Stimulated activated CD4-positive, alpha-beta T cell treated with anti-CD3 and anti-CD28 coated beads, Interleukin-4, amount 100 ng/mL, for 4 hours (primary cell): Measurements from ENCODE around the gene ASB3.
"Not testable (repeated sequence)": the region's sequence is repeated elsewhere in the genome, so short reads cannot be mapped to it uniquely, and the experiment has no call there.

Experiments used
- DNase-seq, 2 experiments: peaks; one replicate each; pipeline ENCODE4 v3.0.0-alpha.2; 2020

ASB3 gene

DNA sequence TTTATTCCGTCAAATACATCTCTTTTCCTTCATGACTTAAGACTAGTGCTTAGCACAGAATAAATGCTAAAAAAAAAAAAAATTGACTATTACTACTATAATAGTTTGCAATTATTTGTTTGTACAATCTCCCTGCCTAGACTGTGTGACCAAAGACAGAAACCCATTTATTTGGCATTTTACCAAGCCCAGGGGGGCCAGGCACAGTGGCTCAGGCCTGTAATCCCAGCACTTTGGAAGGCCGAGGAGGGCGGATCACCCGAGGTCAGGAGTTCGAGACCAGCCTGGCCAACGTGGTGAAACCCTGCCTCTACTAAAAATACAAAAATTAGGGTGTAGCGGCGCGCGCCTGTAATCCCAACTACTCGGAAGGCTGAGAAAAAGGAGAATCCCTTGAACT is 1.4 kb downstream of the ASB3 start:
- no peak for DNase-seq

DNA sequence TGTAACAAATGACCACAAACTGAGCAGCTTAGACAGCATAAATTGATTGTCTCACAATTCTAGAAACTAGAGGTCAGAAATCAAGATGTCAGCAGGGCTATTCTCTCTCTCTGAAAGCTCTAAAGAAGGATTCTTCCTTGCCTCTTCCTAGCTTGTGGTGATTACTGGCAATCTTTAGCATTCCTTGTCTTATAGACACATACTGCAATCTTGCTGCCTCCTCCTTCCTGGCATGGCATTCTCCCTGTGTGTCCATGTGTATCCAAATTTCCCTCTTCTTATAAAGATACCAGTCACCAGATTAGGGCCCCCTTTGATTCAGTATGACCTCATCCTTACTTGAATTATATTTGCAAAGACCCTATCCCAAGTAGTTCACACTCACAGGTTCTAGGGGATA is 2.3 kb downstream of the ASB3 start:
- DNase-seq: no peak

DNA sequence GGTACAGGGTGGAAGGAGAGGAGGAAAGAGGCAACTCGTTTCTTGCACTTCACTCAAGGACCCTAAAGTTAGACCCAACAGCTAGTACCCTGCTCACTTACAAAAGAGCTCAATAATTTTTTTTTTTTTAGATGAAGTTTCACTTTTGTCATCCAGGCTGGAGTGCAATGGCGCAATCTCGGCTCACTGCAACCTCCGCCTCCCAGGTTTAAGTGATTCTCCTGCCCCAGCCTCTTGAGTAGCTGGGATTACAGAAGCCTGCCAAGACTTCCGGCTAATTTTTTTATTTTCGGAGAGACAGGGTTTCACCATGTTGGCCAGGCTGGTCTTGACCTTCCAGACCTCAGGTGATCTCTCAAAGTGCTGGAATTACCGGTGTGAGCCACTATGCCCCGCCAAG is 4.1 kb downstream of the ASB3 start:
- no peak for DNase-seq

DNA sequence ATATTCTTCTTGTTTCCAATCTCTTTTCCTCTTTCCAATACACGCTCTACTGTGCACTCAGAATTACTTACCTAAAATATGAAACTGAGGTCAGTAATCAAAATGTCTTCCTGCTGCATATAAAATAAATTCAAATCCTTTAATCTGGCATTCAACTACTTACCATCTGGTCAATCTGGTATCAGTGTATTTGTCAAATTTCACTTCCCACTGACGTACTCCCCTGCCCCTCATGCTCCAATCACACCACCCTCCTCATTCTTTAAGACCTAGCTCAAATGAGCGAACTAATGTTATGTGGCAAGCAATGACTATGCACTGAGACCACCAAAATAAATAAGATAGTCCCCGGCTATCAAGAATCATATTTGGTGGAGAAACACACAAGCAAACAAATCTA is 6.7 kb downstream of the ASB3 start:
- DNase-seq: no peak

- DNase-seq: no peak
Measured at GRCh38 chr2:53778536-53779162, 8.1 kb downstream of the ASB3 start.

DNA sequence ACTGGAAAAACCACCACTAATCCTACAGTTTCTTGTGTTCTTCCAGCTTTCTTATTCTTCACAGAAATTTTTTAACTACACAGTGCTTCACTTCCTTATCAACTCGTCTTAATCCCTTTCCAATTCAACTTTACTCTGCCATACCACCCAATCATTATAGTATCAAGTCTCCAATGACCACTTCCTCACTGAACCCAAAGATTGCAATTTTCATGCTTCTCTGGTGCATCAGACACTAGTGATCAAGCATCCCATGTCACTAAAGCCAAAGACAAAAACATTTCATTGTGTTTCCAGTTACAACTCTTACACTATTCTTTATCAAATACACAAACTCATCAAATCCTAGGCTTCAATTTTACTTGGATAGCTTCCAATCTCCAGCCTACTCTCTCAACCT is 9.6 kb downstream of the ASB3 start:
- DNase-seq: no peak

GRCh38 chr2:53770264-53770663 is 16.5 kb downstream of the ASB3 start:
- DNase-seq: no peak

DNA sequence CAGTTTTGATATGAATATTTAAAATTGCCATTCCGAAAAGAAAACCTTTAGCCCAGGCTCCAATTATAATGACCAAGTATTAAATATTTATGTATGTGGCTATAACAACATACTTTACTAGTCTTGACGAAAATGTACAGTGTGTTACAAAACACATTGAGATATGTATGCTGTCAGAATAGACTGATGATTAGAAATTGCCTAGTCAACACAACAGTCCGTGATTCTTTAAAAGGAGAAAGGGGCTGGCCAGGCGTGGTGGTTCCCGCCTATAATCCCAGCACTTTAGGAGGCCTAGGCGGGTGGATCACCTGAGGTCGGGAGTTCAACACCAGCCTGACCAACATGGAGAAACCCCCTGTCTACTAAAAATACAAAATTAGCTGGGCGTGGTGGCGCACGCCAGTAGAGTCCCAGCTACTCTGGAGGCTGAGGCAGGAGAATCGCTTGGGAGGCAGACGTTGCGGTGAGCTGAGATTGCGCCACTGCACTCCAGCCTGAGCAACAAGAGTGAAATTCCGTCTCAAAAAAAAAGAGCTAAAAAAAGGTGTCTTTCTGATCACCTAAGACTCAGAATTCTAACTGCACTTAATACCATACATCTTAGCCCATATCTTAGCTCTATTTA is 17.3 kb downstream of the ASB3 start:
- DNase-seq: no peak

- peak in 1 of 2 experiments; percentile 44 for DNase-seq
Measured at GRCh38 chr2:53768242-53768542, 18.6 kb downstream of the ASB3 start.

- DNase-seq: peak; percentile 76 to 87
Measured at GRCh38 chr2:53767405-53768241, 19.1 kb downstream of the ASB3 start, which contains the start of gene CHAC2. Gene CHAC2, plus strand, starts transcription at chr2:53767804. Its CDS starts 83 bp downstream, at chr2:53767887.

DNA sequence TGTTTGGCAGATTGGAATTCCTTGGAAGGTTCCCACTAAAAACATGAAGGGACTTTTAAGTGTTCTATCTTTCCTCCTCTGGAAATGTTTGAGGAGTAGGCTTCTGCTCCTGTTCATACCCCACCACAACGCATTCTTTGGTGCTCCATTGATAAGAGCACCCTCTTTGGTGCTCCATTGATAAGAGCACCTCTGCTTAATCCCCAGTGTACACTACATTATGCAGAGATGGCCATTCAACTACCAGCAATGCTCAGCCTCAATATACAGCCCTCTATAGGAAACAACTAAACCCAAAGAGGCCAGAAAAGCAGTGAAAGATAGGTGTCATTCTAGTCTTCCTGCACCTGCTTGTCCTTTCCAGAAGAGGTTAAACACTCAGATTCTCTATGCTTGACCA is 21.0 kb downstream of the ASB3 start:
- DNase-seq: no peak

- DNase-seq: not testable (repeated sequence)
Measured at GRCh38 chr2:53757206-53757605, 29.5 kb downstream of the ASB3 start.

GRCh38 chr2:53756644-53757043 is 30.1 kb downstream of the ASB3 start:
- no peak for DNase-seq

DNA sequence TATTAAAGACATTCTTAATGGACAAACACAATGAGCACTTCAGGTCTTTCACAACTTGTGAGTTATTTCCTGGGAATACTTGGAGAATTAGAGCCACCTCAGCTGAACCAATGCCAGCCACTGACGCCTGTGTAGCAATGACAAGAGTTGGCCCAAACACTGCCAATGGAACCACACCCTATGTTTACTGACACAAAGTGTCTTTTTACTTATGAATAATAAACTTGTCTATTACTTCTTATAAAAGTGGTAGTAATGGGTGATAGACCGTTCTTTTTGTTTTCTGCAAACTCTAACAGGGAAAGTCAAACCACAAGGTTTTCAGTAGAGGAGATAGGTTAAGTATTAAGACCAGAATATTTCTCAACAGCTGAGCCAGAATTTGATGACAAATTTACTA is 31.6 kb downstream of the ASB3 start:
- DNase-seq: no peak

- no peak for DNase-seq
Measured at GRCh38 chr2:53753041-53753440, 33.7 kb downstream of the ASB3 start.

DNA sequence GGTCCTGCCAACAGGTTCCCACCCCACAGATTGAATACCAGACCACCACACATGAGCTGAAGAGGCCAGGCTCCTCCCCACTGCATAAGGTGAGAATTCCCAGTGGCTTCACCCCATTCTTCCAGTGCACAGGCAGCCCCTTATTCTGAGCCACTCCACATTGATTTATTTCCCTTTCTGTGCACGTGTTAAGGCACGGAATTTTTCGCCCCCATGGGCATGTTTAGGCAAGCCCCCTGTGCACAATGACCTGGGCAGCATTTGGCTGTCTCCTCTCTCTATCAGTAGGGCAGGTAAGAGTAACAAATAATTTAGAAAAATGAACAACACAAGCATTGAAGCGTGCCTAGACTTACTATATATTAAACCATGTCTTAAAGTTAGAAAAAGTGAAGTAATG is 34.4 kb downstream of the ASB3 start:
- no peak for DNase-seq

GRCh38 chr2:53751728-53752127 is 35.0 kb downstream of the ASB3 start:
- DNase-seq: no peak

GRCh38 chr2:53750041-53750768 is 36.5 kb downstream of the ASB3 start:
- DNase-seq: no peak

DNA sequence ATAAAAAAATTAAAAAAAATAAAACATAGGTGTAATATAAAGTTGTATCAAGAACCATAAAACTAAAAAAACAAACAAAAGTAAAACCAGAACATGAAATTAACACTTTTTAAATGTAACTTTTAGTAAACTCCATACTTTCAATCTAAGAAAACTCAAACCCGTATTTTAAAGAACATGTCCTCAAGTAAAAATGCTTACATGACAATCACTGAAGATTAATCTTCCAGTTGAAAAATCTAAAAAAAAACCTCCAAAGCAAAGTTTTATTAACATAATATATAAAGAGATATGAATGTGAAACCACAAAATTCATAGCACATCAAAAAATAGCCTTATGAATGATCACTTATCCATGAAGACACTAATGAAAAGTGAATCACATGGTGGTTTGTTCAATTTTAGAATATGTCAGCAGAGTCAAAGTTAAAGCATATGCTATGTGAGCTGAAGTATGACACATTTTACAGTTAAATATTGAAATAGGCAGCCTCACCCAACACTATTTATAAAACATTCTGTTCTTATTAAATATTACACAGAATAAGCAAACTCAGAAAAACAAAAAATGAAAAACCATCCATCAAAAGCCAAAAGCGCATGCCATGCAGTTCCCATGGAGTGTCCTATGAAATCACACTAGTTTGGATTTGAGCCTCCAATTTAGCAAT is 42.2 kb downstream of the ASB3 start:
- DNase-seq: no peak

DNA sequence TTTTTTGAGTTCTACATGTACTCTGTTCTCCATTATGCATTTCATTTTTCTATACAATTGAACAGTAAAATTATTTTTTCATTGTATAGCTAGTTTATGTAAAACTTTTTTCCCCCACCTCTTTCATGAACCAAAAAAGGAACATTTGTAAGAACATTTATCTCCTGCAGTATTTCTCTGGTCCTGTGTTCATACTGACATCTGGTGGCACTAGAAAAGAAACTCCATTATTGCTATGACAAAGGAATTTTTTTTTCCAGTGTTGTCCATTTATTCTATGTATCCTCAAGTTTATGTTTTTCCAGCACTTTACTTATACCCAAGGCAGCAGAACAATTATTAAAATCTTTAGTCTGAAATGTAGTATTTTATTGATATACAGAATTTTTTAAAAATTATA is 46.6 kb downstream of the ASB3 start:
- DNase-seq: no peak

DNA sequence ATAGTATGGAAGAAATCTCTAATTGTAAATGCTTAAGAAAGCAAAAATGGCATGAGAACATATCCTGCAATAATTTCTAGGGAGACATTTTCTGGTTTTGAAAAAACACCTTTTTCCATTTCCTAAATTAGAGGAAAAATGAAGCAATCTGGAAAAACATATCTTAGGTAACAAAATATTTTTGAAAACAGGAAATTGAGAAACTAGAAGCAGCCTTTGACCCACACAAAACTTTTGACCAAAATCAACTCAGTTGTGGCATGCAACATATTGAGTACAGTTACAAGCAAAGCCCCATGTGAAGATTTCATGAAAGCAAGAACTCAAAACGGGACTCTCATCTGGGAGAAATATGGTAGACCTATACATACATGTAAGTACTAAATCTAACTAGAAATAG is 47.7 kb downstream of the ASB3 start:
- no peak for DNase-seq

- DNase-seq: no peak
Measured at GRCh38 chr2:53737091-53737490, 49.7 kb downstream of the ASB3 start.

DNA sequence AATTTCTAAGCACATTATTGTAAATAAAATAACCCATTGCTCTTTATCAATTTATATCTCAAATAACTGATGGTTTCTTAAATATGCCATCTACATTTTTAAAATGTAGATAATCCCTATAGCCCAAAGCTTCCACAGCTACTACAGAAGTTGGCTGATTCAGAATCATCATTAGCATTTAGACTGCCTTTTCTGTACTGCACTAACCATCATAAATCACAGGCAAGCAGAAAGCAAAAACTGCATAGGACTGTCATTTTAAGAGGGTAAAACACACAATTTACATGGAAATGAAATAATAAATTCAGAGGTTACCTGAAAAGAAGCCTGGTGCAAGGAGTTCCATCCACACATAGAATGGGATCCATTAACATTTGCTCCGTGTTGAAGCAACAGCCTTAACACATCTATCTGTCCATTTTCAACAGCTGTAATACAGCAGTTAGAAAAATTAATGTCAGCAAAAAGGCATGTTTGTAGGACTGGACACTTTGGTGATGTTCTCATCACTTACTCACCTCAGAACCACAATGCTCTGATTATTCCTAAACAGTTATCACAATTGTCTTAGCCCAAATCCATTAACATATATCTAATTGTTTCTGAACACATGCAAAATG is 57.5 kb downstream of the ASB3 start:
- no peak for DNase-seq
